Activated CD4-positive, alpha-beta memory T cell treated with anti-CD3 and anti-CD28 coated beads, Interleukin-2, amount 10 ng/mL, durations not matched to agents 7 days and 5 days (primary cell): ENCODE measurements around the gene MUC15. TPM values are rescaled to one million over a fixed set of nuclear protein-coding genes. Genes with fewer than 3 reads are reported as not detected.
"Not testable (repeated sequence)": the region's sequence is repeated elsewhere in the genome, so short reads cannot be mapped to it uniquely, and the experiment has no call there.

Experiments
- CTCF ChIA-PET: fragments of 350-600 bp; sonication (Branson Sonifier 250); formaldehyde crosslinking; loops from one replicate; lab custom pipeline; 2021; ENCODE audit warnings: antibody characterized with exemption, inconsistent platforms; lab: Charles Lee
- POLR2A ChIA-PET: fragments of 350-600 bp; sonication (Branson Sonifier 250); formaldehyde crosslinking; loops from one replicate; lab custom pipeline; 2021; ENCODE audit warnings: antibody characterized with exemption; lab: Charles Lee
- DNase-seq: peaks from one replicate; pipeline ENCODE4 v3.0.0-alpha.2; 2020
- H3K27ac Mint-ChIP-seq: one replicate; pipeline ENCODE4 v1.8.0; 2021; ENCODE audit warnings: mild to moderate bottlenecking, mixed read lengths
- H3K27me3 Mint-ChIP-seq: one replicate; pipeline ENCODE4 v1.8.0; 2021; ENCODE audit warnings: mixed read lengths
- H3K36me3 Mint-ChIP-seq: one replicate; pipeline ENCODE4 v1.8.0; 2021; ENCODE audit warnings: low read depth, mixed read lengths
- H3K4me1 Mint-ChIP-seq: one replicate; pipeline ENCODE4 v1.8.0; 2021; ENCODE audit warnings: mixed read lengths
- H3K4me3 Mint-ChIP-seq: one replicate; pipeline ENCODE4 v1.8.0; 2021; ENCODE audit warnings: mild to moderate bottlenecking, mixed read lengths
- H3K9me3 Mint-ChIP-seq: one replicate; pipeline ENCODE4 v1.8.0; 2021; ENCODE audit warnings: mixed read lengths
- total RNA-seq, 2 experiments: library from RNA; stranded (reverse); gene quantifications; one replicate each; pipeline ENCODE4 v1.2.3, GENCODE V29; 2021

Gene MUC15
- not detected for total RNA-seq

GRCh38 chr11:26571861-26572654 lies at the start of gene MUC15:
Gene MUC15 (minus strand): TSS chr11:26572263. CDS start chr11:26567094, 5,169 bp downstream.
- POLR2A ChIA-PET = no interaction called here

DNA sequence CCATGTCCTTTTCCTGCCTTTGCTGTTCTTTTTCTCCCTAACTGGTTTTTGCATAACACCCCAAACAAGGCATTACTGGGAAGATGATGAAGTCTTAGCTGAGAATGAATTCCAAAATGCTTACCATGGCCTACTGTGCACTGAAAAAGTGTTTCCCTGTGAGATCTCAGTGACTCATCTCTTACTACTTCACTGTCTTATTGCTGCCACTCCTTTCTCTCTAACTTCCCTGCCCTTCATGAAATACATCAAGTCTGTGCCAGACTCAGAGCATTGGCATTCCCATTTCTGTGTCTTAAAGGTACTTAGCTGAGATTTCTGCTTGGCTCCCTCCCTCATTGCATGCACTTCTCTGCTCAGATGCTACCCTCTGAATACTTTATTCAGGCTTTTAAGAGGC lies 49.1 kb upstream of the MUC15 start:
- CTCF ChIA-PET = no interaction called here
- H3K36me3 Mint-ChIP-seq = no peaks in the 10 kb centered on the region
- H3K27me3 Mint-ChIP-seq = no peaks in the 10 kb centered on the region
- POLR2A ChIA-PET = no interaction called here
- H3K27ac Mint-ChIP-seq = no peak overlapping the region
- H3K4me3 Mint-ChIP-seq = no peak overlapping the region
- peaks cover 7% of the 10 kb centered on the region for H3K9me3 Mint-ChIP-seq
- DNase-seq = no peak
- no peaks in the 10 kb centered on the region for H3K4me1 Mint-ChIP-seq

More at GRCh38 chr11:26571861-26572654, at the start of gene MUC15:
- H3K27ac Mint-ChIP-seq = no peak within 1 kb of the TSS
- H3K4me1 Mint-ChIP-seq = no peaks in the 10 kb centered on the region
- CTCF ChIA-PET = no interaction called here
- H3K27me3 Mint-ChIP-seq = no peaks in the 10 kb centered on the region
- H3K4me3 Mint-ChIP-seq = no peak within 1 kb of the TSS
- no peak for DNase-seq
- no peaks in the 10 kb centered on the region for H3K36me3 Mint-ChIP-seq
- peaks cover 4% of the 10 kb centered on the region for H3K9me3 Mint-ChIP-seq

GRCh38 chr11:26620282-26621045 lies 48.4 kb upstream of the MUC15 start:
- ChIA-PET POLR2A (no interaction called here), CTCF (no interaction called here)
- no peaks in the 10 kb centered on the region for H3K27me3 Mint-ChIP-seq
- no peaks in the 10 kb centered on the region for H3K4me1 Mint-ChIP-seq
- DNase-seq = no peak
- H3K9me3 Mint-ChIP-seq = peaks cover 5% of the 10 kb centered on the region
- no peak overlapping the region for H3K27ac Mint-ChIP-seq
- H3K36me3 Mint-ChIP-seq = no peaks in the 10 kb centered on the region
- no peak overlapping the region for H3K4me3 Mint-ChIP-seq

- CTCF ChIA-PET = no interaction called here
- peaks cover 5% of the 10 kb centered on the region for H3K9me3 Mint-ChIP-seq
- DNase-seq = no peak
- no peak overlapping the region for H3K27ac Mint-ChIP-seq
- no peaks in the 10 kb centered on the region for H3K36me3 Mint-ChIP-seq
- H3K27me3 Mint-ChIP-seq = no peaks in the 10 kb centered on the region
- H3K4me3 Mint-ChIP-seq = no peak overlapping the region
- POLR2A ChIA-PET = no interaction called here
- H3K4me1 Mint-ChIP-seq = no peaks in the 10 kb centered on the region
Observed at GRCh38 chr11:26618441-26618840, 46.4 kb upstream of the MUC15 start.

GRCh38 chr11:26613759-26614158 lies 41.7 kb upstream of the MUC15 start:
- Mint-ChIP-seq H3K4me1 (no peaks in the 10 kb centered on the region), H3K27me3 (no peaks in the 10 kb centered on the region), H3K9me3 (peaks cover 7% of the 10 kb centered on the region), H3K36me3 (no peaks in the 10 kb centered on the region), H3K4me3 (no peak overlapping the region), H3K27ac (no peak overlapping the region)
- DNase-seq = no peak
- ChIA-PET CTCF (no interaction called here), POLR2A (no interaction called here)

- Mint-ChIP-seq H3K9me3 (peaks cover 16% of the 10 kb centered on the region), H3K4me1 (no peaks in the 10 kb centered on the region)
Observed at GRCh38 chr11:26608507-26609146, 36.6 kb upstream of the MUC15 start.

DNA sequence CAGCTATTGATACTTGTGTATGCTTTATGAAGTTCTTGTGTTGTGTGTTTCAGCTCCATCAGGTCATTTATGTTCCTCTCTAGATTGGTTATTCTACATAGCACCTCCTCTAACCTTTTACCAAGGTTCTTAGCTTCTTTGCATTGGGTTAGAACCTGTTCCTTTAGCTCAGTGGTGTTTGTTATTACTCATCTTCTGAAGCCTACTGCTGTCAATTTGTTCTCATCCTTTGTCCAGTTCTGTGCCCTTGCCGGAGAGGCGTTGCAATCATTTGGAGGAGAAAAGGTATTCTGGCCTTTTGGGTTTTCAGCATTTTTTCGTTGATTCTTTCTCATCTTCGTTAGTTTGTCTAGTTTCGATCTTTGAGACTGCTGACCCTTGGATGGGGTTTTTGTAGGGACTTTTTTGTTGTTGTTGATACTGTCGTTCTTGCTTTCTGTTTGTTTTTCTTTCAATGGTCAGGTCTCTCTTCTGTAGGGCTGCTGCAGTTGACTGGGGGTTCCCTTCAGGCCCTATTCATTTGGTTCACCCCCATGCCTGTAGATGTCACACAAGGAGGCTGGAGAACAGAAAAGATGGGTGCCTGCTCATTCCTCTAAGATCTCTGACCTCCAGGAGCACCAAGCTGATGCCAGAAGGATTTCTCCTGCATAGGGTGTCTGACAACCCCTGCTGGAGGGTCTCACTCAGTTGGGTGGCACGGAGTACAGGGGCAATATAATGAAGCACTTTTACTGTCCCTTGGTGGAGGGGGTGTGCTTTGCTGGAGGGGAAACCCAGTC lies 35.9 kb upstream of the MUC15 start:
- Mint-ChIP-seq H3K36me3 (no peaks in the 10 kb centered on the region), H3K4me3 (no peak overlapping the region), H3K27me3 (no peaks in the 10 kb centered on the region), H3K27ac (no peak overlapping the region), H3K4me1 (no peaks in the 10 kb centered on the region), H3K9me3 (peaks cover 16% of the 10 kb centered on the region)
- DNase-seq = no peak
- CTCF ChIA-PET = no interaction called here
- POLR2A ChIA-PET = no interaction called here

More at GRCh38 chr11:26608507-26609146, 36.6 kb upstream of the MUC15 start:
- Mint-ChIP-seq H3K36me3 (no peaks in the 10 kb centered on the region), H3K27ac (no peak overlapping the region), H3K4me3 (no peak overlapping the region), H3K27me3 (no peaks in the 10 kb centered on the region)
- POLR2A ChIA-PET = no interaction called here
- CTCF ChIA-PET = no interaction called here
- DNase-seq = no peak

GRCh38 chr11:26599876-26600434 lies 27.9 kb upstream of the MUC15 start:
- H3K9me3 Mint-ChIP-seq = peaks cover 9% of the 10 kb centered on the region
- CTCF ChIA-PET = no interaction called here

DNA sequence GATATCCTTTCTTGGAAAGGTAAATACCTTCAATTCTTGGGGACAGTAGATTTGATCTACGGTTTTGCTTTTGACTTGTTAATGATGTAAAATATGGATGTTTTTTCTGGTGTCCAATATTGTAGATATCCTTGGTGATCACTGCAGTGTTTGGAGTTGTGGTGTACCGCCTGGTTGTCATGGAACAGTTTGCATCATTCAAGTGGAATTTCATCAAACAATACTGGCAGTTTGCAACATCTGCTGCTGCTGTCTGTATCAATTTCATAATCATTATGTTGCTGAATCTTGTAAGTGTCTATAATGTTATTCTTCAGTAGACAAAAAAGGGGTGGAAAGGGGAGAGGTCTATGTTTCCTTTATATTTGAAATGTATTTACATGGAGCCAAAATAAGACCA lies 27.4 kb upstream of the MUC15 start:
- ChIA-PET POLR2A (no interaction called here), CTCF (no interaction called here)
- DNase-seq = no peak
- Mint-ChIP-seq H3K27ac (no peak overlapping the region), H3K4me3 (no peak overlapping the region), H3K36me3 (no peaks in the 10 kb centered on the region), H3K4me1 (no peaks in the 10 kb centered on the region), H3K9me3 (peaks cover 9% of the 10 kb centered on the region), H3K27me3 (no peaks in the 10 kb centered on the region)

More at GRCh38 chr11:26599876-26600434, 27.9 kb upstream of the MUC15 start:
- no peak for DNase-seq
- Mint-ChIP-seq H3K27ac (no peak overlapping the region), H3K4me3 (no peak overlapping the region), H3K36me3 (no peaks in the 10 kb centered on the region), H3K27me3 (no peaks in the 10 kb centered on the region), H3K4me1 (no peaks in the 10 kb centered on the region)
- POLR2A ChIA-PET = no interaction called here

- POLR2A ChIA-PET = no interaction called here
- peaks cover 10% of the 10 kb centered on the region for H3K9me3 Mint-ChIP-seq
Observed at GRCh38 chr11:26597899-26598298, 25.8 kb upstream of the MUC15 start.

DNA sequence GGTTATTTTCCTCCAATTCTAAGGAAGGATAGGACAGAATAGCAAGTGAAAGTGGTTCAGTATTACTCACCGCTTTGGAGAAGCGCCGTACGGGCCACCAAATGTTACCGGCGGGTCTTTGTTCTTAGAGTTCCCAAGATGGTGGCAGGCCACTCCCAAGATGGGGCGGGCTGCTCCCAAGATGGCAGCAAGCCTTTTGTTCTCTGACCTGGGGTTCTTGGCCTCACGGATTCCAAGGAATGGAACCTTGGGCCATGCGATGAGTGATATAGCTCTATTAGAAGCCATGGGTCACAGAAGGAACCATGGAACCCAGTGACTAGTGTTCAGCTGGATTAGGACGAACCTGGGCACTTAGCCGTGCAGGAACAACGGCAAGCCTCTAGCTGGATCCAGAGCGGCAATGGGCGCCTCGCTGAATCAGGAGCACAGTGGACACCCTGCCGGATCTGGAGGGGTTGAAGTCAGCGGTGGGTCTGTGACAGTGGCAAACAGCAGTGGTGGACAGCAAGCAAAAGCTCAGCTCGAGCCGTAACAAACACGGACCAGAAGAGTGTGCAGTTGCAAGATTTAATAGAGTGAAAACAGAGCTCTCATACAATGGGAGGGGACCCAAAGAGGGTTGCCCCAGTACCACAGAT lies 25.1 kb upstream of the MUC15 start:
- H3K4me3 Mint-ChIP-seq, H3K27me3 Mint-ChIP-seq, CTCF ChIA-PET, H3K27ac Mint-ChIP-seq, DNase-seq, POLR2A ChIA-PET, H3K4me1 Mint-ChIP-seq, H3K36me3 Mint-ChIP-seq: not testable (repeated sequence)
- H3K9me3 Mint-ChIP-seq = peaks cover 11% of the 10 kb centered on the region

More at GRCh38 chr11:26597899-26598298, 25.8 kb upstream of the MUC15 start:
- H3K27ac Mint-ChIP-seq = no peak overlapping the region
- no peaks in the 10 kb centered on the region for H3K4me1 Mint-ChIP-seq
- DNase-seq = no peak
- no peak overlapping the region for H3K4me3 Mint-ChIP-seq
- no peaks in the 10 kb centered on the region for H3K36me3 Mint-ChIP-seq
- CTCF ChIA-PET = no interaction called here
- no peaks in the 10 kb centered on the region for H3K27me3 Mint-ChIP-seq

DNA sequence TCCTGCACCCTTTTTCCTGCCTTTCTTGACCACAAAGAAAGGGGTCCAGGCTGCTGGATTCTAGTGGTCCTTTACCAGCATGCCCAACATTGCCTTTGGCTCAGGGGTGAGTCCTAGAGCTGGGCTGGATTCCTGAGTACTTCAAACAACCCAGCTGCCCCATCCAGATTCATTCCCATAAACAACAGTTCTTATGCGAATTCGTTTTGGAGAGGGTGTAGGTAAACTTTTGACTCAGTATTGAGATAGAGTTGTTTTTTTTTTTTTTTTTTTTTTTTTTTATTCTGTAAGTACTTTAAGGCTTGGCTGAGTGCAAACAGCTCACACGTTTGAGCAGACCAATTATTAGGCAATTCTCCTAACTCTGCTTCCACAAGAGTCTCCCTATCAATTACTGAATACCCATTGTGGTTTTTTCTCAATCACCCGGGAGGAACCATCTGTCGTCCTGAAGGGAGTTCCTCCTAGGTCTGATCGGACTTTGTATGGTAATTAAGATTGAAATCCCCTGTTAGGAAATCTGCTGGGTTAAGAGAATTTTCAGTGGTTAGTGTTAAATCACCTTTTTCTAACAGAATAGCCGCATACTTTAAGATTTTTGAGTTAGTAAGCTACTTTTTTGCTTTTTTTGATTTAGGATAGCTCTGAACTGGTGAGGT lies 23.3 kb upstream of the MUC15 start:
- H3K4me1 Mint-ChIP-seq, DNase-seq, H3K27ac Mint-ChIP-seq, POLR2A ChIA-PET, H3K27me3 Mint-ChIP-seq, H3K4me3 Mint-ChIP-seq, CTCF ChIA-PET, H3K36me3 Mint-ChIP-seq: not testable (repeated sequence)
- H3K9me3 Mint-ChIP-seq = peaks cover 17% of the 10 kb centered on the region
